Mammary microvascular endothelial cell (primary cell): Measurements from ENCODE around the gene PCDHGA3. TPM values are rescaled to one million over a fixed set of nuclear protein-coding genes. Genes with fewer than 3 reads are reported as not detected.

Experiments
- total RNA-seq: library from RNA; depleted of rRNA; stranded (reverse); fragments of >200 nt; gene quantifications from 2 replicates; pipeline ENCODE4 v1.2.3, GENCODE V29; 2015

Gene PCDHGA3
- total RNA-seq: 0.13 and 0.49 TPM in 2 replicates

GRCh38 chr5:141343242-141343952 lies at the start of gene PCDHGA3:
TSS of gene PCDHGA3 (plus strand) at chr5:141343829. CDS start at chr5:141344034, 205 bp downstream.

GRCh38 chr5:141303756-141304155 lies 39.9 kb upstream of the PCDHGA3 start, which contains the start of gene SLC25A2:
TSS of gene SLC25A2 (minus strand) at chr5:141304049. CDS start at chr5:141303865, 184 bp downstream.

GRCh38 chr5:141320225-141321169 lies 23.1 kb upstream of the PCDHGA3 start, which contains the start of gene TAF7:
TSS of gene TAF7 (minus strand) at chr5:141320784. CDS start at chr5:141320044, 740 bp downstream.

GRCh38 chr5:141330299-141331080 lies 13.1 kb upstream of the PCDHGA3 start, which contains the start of gene PCDHGA1:
TSS of gene PCDHGA1 (plus strand) at chr5:141330514.

DNA sequence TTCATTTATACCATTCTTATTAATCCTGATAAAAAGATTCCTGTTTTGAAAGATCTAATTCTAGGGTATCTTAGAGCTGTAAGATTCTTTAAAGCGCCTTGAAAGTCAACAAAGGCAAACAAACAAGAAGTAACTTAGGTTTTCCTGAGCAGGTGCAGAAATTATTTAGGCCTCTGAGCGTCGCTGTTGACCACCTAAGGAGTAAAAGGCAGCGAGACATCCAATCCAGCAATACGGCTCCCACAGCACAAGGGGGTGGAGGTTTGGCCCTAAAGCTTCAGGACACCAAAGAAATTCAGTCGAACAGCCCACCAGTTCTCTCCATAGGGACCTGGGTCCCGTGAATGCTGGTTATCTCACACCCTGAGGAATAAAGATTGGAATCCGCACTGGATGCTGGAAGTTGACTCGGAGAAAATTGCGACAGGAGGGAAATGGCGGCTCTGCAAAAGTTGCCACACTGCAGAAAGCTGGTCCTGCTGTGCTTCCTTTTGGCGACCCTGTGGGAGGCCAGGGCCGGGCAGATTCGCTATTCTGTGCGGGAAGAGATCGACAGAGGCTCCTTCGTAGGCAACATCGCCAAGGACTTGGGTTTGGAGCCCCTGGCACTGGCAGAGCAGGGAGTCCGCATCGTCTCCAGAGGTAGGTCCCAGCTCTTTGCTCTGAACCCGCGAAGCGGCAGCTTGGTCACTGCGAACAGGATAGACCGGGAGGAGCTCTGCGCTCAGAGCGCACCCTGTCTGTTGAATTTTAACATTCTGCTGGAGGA lies 4.9 kb upstream of the PCDHGA3 start, which contains the start of gene PCDHGA2:
Gene PCDHGA2, plus strand, starts transcription at position 223 of the 769 bp plus-strand sequence.

DNA sequence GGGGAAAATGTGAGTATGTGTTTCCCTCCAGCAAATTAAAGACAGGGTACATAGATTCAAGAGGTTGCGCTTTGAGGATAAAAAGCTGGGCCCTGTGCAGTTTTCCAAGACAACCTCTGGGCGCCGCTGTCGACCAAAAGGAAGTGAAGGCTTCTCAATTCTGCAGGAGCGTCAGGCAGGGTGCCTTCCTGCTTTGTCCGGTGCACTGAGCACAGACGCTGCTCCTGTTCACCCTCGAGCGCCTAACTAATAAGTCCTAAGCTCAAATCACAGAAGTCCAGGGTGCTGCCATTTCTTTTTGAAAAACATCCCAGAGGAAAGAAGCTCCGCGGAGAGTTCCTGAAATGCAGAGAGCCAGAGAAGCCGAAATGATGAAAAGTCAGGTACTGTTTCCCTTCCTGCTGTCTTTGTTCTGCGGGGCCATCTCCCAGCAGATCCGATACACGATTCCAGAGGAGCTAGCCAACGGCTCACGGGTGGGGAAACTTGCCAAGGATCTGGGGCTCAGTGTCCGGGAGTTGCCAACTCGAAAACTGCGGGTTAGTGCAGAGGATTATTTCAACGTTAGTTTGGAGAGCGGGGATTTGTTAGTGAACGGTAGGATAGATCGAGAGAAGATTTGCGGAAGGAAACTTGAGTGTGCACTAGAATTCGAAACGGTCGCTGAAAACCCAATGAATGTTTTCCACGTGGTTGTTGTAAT lies 6.4 kb downstream of the PCDHGA3 start, which contains the start of gene PCDHGB1:
Gene PCDHGB1, plus strand, starts transcription at position 183 of the 703 bp plus-strand sequence. Its CDS starts 162 bp downstream, at position 345.

DNA sequence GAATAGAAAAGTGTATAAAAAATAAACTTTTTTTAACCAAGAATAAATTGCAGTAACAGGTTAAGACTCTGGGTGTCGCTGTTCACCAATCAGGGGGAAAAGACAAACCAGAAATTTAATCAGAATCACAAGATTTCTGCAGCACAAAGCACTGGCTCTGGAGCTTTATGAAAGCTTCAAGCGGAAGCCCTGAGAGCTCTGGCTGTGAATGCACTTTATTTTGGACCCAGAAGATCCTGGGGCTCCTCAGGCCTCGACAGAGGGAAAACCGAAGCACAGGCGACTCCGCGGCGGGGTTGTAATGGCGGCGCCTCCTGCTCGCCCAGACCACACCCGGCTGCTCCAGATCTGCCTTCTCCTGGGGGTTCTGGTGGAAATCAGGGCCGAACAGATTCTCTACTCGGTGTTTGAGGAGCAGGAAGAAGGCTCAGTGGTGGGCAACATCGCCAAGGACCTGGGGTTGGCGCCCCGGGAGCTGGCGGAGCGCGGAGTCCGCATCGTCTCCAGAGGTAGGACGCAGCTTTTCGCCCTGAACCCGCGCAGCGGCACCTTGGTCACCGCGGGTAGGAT lies 11.4 kb downstream of the PCDHGA3 start, which contains the start of gene PCDHGA4:
Gene PCDHGA4, plus strand, starts transcription at position 122 of the 570 bp plus-strand sequence. Its CDS starts 87 bp downstream, at position 209.

GRCh38 chr5:141359790-141360426 lies 16.3 kb downstream of the PCDHGA3 start, which contains the start of gene PCDHGB2:
TSS of gene PCDHGB2 (plus strand) at chr5:141359994. CDS start at chr5:141360136, 142 bp downstream.

GRCh38 chr5:141363952-141364660 lies 20.5 kb downstream of the PCDHGA3 start, which contains the start of gene PCDHGA5:
TSS of gene PCDHGA5 (plus strand) at chr5:141364162. CDS start at chr5:141364331, 169 bp downstream.

DNA sequence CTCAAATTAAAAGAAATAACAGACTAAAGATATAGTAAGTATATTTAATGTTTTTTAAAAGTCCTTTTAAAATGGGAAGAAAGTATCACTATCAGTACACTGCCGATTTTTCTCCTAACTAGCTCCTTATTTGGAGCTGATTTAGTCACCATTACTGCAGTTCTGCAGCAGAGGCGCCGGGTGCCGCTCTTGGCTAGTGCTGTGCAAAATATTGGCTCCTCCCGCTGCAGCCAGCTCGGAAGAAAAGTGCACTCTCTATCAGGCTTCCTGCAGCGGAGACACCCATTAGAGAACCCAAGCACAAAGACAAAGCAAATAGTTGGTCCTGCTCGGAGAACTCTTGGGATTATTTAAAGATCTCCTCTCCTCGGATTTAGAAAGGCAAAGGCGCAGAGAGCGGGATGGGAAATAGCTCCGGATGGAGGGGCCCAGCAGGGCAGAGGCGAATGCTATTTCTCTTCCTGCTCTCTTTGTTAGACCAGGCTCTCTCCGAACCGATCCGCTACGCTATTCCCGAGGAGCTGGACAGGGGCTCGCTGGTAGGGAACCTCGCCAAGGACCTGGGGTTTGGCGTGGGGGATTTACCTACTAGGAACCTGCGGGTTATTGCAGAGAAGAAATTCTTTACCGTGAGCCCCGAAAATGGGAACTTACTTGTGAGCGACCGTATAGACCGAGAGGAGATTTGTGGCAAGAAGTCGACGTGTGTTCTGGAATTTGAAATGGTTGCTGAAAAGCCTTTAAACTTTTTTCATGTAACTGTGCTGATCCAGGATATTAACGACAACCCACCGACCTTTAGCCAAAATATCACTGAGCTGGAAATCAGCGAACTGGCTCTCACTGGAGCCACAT lies 26.6 kb downstream of the PCDHGA3 start, which contains the start of gene PCDHGB3:
Gene PCDHGB3, plus strand, starts transcription at position 249 of the 855 bp plus-strand sequence. Its CDS starts 153 bp downstream, at position 402.

GRCh38 chr5:141373673-141374317 lies 30.2 kb downstream of the PCDHGA3 start, which contains the start of gene PCDHGA6:
TSS of gene PCDHGA6 (plus strand) at chr5:141373891. CDS start at chr5:141374084, 193 bp downstream.

GRCh38 chr5:141382469-141383294 lies 39.1 kb downstream of the PCDHGA3 start, which contains the start of gene PCDHGA7:
TSS of gene PCDHGA7 (plus strand) at chr5:141382742. CDS start at chr5:141382900, 158 bp downstream.

GRCh38 chr5:141387557-141388311 lies 44.1 kb downstream of the PCDHGA3 start, which contains the start of gene PCDHGB4:
TSS of gene PCDHGB4 (plus strand) at chr5:141387698. CDS start at chr5:141387885, 187 bp downstream.

DNA sequence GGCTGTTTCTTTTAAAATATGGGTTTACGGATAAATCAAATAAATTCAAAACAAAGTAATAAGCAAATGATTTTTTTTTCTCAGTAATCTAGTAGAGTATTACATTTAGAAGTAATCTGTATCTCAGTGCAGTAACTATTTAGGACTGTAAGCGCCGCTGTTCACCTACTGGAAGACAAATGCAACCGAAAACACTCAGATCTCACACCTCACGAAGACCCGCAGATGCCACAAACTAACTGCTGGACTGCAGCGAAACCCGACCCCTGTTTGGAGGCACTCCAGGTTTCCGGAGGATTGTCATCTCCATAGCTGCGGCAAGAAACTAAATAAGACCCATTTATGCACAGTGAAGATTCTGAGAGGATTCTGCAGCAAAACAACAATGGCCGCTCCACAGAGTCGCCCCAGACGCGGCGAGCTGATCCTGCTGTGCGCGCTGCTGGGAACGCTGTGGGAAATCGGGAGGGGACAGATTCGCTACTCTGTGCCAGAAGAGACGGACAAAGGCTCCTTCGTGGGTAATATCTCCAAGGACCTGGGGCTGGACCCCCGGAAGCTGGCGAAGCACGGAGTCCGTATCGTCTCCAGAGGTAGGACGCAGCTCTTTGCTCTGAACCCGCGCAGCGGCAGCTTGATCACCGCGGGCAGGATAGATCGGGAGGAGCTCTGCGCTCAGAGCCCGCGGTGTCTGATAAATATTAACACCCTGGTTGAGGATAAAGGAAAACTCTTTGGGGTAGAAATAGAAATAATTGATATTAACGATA lies 49.0 kb downstream of the PCDHGA3 start, which contains the start of gene PCDHGA8:
Gene PCDHGA8, plus strand, starts transcription at position 205 of the 770 bp plus-strand sequence. Its CDS starts 181 bp downstream, at position 386.

